Prostate gland (tissue), 2 donors: ENCODE results near the gene GLS. TPM values are rescaled to one million over a fixed set of nuclear protein-coding genes. Genes with fewer than 3 reads are reported as not detected.
"Not testable (repeated sequence)": the region's sequence is repeated elsewhere in the genome, so short reads cannot be mapped to it uniquely, and the experiment has no call there.

ENCODE experiments used
- DNase-seq: peaks from one replicate; pipeline ENCODE4 v3.0.0-alpha.2; 2019; ENCODE audit warnings: low spot score
- H3K27ac ChIP-seq, 2 donors: fragments of 200-600 bp; sonication (generic); 2 replicates each; pipeline ENCODE4 v1.5.1; 2017 to 2019
- H3K27me3 ChIP-seq: fragments of 200-600 bp; sonication (generic); replicated peaks from 2 replicates; pipeline ENCODE4 v1.5.1; 2019; ENCODE audit not compliant: insufficient read depth
- H3K36me3 ChIP-seq, 2 donors: fragments of 200-600 bp; sonication (generic); 1 replicate in 1 of 2; 2 replicates in 1 of 2; pipeline versions ENCODE4 v1.5.1 to v1.8.1; 2017 to 2019
- H3K4me1 ChIP-seq: fragments of 200-600 bp; sonication (generic); replicated peaks from 2 replicates; pipeline ENCODE4 v1.5.1; 2019
- H3K4me3 ChIP-seq, 2 donors: fragments of 200-600 bp; sonication (generic); 2 replicates each; pipeline ENCODE4 v1.5.1; 2017 to 2019
- H3K9me3 ChIP-seq: fragments of 200-600 bp; sonication (generic); 2 replicates; pipeline ENCODE4 v1.5.1; 2017
- CTCF ChIP-seq, 4 experiments: fragments of 200-600 bp in 2 of 4; fragments of 450-650 bp in 2 of 4; sonication (generic) in 2 of 4; IDR thresholded peaks; 1 replicate in 3 of 4; 2 replicates in 1 of 4; pipeline ENCODE4 v1.5.1; 2016 to 2019; ENCODE audit warnings: antibody characterized with exemption in 4 of 4, mild to moderate bottlenecking in 2 of 4, moderate library complexity in 2 of 4
- POLR2A ChIP-seq: fragments of 450-650 bp; IDR thresholded peaks from one replicate; pipeline ENCODE4 v1.6.1; 2016; ENCODE audit warnings: antibody characterized with exemption, mild to moderate bottlenecking
- POLR2AphosphoS5 ChIP-seq: sonication (generic); formaldehyde crosslinking; IDR thresholded peaks from one replicate; pipeline ENCODE4 v1.6.1; 2017; ENCODE audit warnings: antibody characterized with exemption
- WGBS: methylation state at CpG from one replicate; pipeline ENCODE4 v1.1.5; 2018; 5-methylcytosine and 5-hydroxymethylcytosine counted together
- intact Hi-C: fragments of 100-400 bp; cut with DNase I; formaldehyde crosslinking; loops from one replicate; pipeline ENCODE4 v1.14.2; 2022
- total RNA-seq, 2 donors: library from RNA; depleted of rRNA; stranded (reverse); fragments of >200 nt; gene quantifications; one replicate each; pipeline ENCODE4 v1.1.0, GENCODE V29; 2016

GLS gene
- total RNA-seq, 2 donors from 2014 or later = 30.6 to 74.9 TPM

DNA sequence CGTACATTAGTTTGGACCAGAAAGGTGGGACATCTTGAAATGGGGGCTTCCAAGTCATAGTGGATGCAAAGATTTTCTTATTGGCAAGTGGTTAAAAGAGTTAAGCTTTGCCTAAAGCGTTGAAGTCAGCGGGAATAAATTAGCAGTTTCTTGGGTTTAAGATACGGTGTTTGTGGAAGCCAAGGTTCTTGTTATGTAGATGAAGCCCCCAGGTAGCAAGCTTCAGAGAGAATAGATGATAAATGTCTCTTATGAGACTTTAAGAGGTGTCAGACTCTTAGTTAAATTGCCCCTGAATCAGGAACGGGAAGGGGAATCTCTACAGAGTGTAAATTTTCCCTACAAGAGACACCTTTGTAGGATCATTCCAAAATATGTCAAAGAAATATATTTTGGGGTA is 10.9 kb upstream of the GLS start:
- no peak for TF ChIP-seq CTCF (IDR thresholded peaks at IDR 0.05)
- no peak for TF ChIP-seq POLR2AphosphoS5
- TF ChIP-seq POLR2A = no peak
- intact Hi-C loops = no loop called here
- 90% methylated on average over 5 of the region's 5 CpGs for WGBS

DNA sequence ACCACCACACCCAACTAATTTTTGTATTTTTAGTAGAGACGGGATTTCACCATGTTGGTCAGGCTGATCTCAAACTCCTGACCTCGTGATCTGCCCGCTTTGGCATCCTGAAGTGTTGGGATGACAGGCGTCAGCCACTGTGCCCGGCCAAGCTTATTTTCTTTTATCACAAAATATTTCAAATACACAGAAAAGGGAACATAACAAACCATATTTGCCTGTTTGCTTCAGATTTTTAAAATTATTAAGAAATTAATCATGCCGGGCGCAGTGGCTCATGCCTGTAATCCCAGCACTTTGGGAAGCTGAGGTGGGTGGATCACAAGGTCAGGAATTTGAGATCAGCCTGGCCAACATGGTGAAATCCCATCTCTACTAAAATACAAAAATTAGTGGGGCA is 7.2 kb upstream of the GLS start:
- H3K4me1 ChIP-seq, H3K36me3 ChIP-seq, H3K27me3 ChIP-seq, H3K9me3 ChIP-seq, H3K27ac ChIP-seq, H3K4me3 ChIP-seq, intact Hi-C loops, DNase-seq: not testable (repeated sequence)
- WGBS = 98% methylated on average over 7 of the region's 7 CpGs

More for the DNA sequence above, 10.9 kb upstream of the GLS start:
- Histone ChIP-seq H3K9me3 (no peaks in the 10 kb centered on the region), H3K27me3 (no peaks in the 10 kb centered on the region), H3K4me3 (no peak overlapping the region), H3K4me1 (no peaks in the 10 kb centered on the region), H3K36me3 (no peaks in the 10 kb centered on the region), H3K27ac (no peak overlapping the region)
- DNase-seq = no peak

DNA sequence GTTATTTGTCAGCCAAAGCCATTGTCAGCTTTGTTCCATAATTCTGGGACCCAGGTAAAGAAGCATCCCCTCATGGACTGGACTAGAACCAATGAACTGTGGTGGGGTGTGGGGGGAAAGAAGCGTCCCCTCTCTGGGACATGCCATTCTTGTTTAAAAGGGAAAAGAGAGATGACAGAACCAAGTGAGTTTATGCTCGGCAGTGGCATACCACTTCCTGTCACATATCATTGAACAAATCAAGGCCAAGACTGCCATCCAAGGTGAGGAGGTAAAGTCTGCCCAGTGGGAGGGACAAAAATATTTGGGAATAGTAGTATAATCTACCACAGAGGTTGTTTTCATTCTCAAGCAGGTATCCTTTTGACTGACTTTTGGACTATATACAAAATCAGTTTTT is 4.7 kb upstream of the GLS start:
- no peak for TF ChIP-seq POLR2AphosphoS5
- TF ChIP-seq POLR2A = no peak
- no peak for TF ChIP-seq CTCF (IDR thresholded peaks at IDR 0.05)
- intact Hi-C loops = no loop called here
- Histone ChIP-seq H3K9me3 (no peaks in the 10 kb centered on the region), H3K4me3 (no peak overlapping the region), H3K27me3 (no peaks in the 10 kb centered on the region), H3K36me3 (no peaks in the 10 kb centered on the region), H3K27ac (no peak overlapping the region), H3K4me1 (no peaks in the 10 kb centered on the region)
- no peak for DNase-seq
- WGBS = 51% methylated on average over 2 of the region's 2 CpGs

DNA sequence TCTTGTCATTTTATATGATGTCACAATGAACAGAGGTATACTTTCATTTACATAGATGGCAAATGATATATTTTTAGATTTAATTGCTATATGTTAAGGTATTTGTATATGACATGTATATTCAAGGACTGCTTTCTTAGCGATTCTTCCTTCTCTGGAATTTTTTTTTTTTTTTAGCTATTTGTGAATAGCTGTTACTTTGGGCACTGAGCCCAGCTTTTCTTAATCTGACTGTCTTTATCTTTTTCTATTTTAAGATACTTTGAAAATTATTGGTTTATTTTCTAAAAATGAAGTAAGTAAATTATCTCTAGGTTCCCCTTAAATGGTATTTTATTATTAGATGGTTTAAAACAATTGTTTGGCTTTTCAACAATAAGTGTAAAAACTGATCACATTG is 4.0 kb upstream of the GLS start:
- 54% methylated on average over 1 of the region's 1 CpG for WGBS
- Histone ChIP-seq H3K4me3 (no peak overlapping the region), H3K27me3 (no peaks in the 10 kb centered on the region), H3K36me3 (no peaks in the 10 kb centered on the region), H3K9me3 (no peaks in the 10 kb centered on the region), H3K27ac (no peak overlapping the region), H3K4me1 (no peaks in the 10 kb centered on the region)
- intact Hi-C loops = no loop called here
- no peak for TF ChIP-seq POLR2A
- TF ChIP-seq POLR2AphosphoS5 = no peak
- TF ChIP-seq CTCF (IDR thresholded peaks at IDR 0.05) = no peak
- DNase-seq = no peak

GRCh38 chr2:190877436-190877835 is 3.2 kb upstream of the GLS start:
- Histone ChIP-seq H3K27me3 (no peaks in the 10 kb centered on the region), H3K36me3 (no peaks in the 10 kb centered on the region), H3K4me3 (no peak overlapping the region), H3K4me1 (no peaks in the 10 kb centered on the region), H3K27ac (no peak overlapping the region), H3K9me3 (no peaks in the 10 kb centered on the region)
- WGBS = 94% methylated on average over 2 of the region's 2 CpGs
- DNase-seq = no peak
- TF ChIP-seq POLR2A (no peak), POLR2AphosphoS5 (no peak), CTCF (IDR thresholded peaks at IDR 0.05) (no peak)
- intact Hi-C loops = no loop called here
